ENCODE data around the gene ATN1. TPM values are rescaled to one million over a fixed set of nuclear protein-coding genes. Genes with fewer than 3 reads are reported as not detected.

ATN1 gene
- total RNA-seq, 1 donor from 2014 or later, result 139 TPM

- no peak for DNase-seq (ENCODE audit: extremely low spot score, unreplicated experiment)
- H3K36me3 Mint-ChIP-seq, result no peaks in the 10 kb centered on the region
- no peaks in the 10 kb centered on the region for H3K9me3 Mint-ChIP-seq
- no peak overlapping the region for H3K4me3 Mint-ChIP-seq
- H3K27me3 Mint-ChIP-seq, result no peaks in the 10 kb centered on the region
- no peak overlapping the region for H3K27ac Mint-ChIP-seq
- no peak for TF ChIP-seq CTCF (conservative IDR thresholded peaks at IDR 0.05)
- peaks cover 5% of the 10 kb centered on the region for H3K4me1 Mint-ChIP-seq (ENCODE audit: unreplicated experiment)
Measured at GRCh38 chr12:6956021-6956727, 28.4 kb downstream of the ATN1 start.

GRCh38 chr12:6957151-6957701, 29.5 kb downstream of the ATN1 start:
- Mint-ChIP-seq H3K27me3 (no peaks in the 10 kb centered on the region), H3K4me1 (ENCODE audit: unreplicated experiment) (peaks cover 13% of the 10 kb centered on the region), H3K27ac (no peak overlapping the region), H3K36me3 (no peaks in the 10 kb centered on the region), H3K4me3 (no peak overlapping the region), H3K9me3 (no peaks in the 10 kb centered on the region)
- TF ChIP-seq CTCF (conservative IDR thresholded peaks at IDR 0.05), result no peak
- no peak for DNase-seq (ENCODE audit: extremely low spot score, unreplicated experiment)

GRCh38 chr12:6957741-6958608, 30.2 kb downstream of the ATN1 start:
- Mint-ChIP-seq H3K36me3 (no peaks in the 10 kb centered on the region), H3K4me1 (ENCODE audit: unreplicated experiment) (peaks cover 14% of the 10 kb centered on the region), H3K4me3 (no peak overlapping the region), H3K27me3 (no peaks in the 10 kb centered on the region), H3K27ac (no peak overlapping the region), H3K9me3 (no peaks in the 10 kb centered on the region)
- TF ChIP-seq CTCF (conservative IDR thresholded peaks at IDR 0.05), result no peak
- DNase-seq (ENCODE audit: extremely low spot score, unreplicated experiment), result no peak

- DNase-seq (ENCODE audit: extremely low spot score, unreplicated experiment), result no peak
- H3K36me3 Mint-ChIP-seq, result no peaks in the 10 kb centered on the region
- H3K4me1 Mint-ChIP-seq (ENCODE audit: unreplicated experiment), result peaks cover 14% of the 10 kb centered on the region
- no peaks in the 10 kb centered on the region for H3K9me3 Mint-ChIP-seq
- H3K27ac Mint-ChIP-seq, result no peak overlapping the region
- no peak for TF ChIP-seq CTCF (conservative IDR thresholded peaks at IDR 0.05)
- no peaks in the 10 kb centered on the region for H3K27me3 Mint-ChIP-seq
- no peak overlapping the region for H3K4me3 Mint-ChIP-seq
Measured at GRCh38 chr12:6958609-6959057, 30.9 kb downstream of the ATN1 start.

- no peak for TF ChIP-seq CTCF (conservative IDR thresholded peaks at IDR 0.05)
- peaks cover 10% of the 10 kb centered on the region for H3K4me1 Mint-ChIP-seq (ENCODE audit: unreplicated experiment)
- H3K27ac Mint-ChIP-seq, result no peak overlapping the region
- no peak overlapping the region for H3K4me3 Mint-ChIP-seq
- H3K9me3 Mint-ChIP-seq, result no peaks in the 10 kb centered on the region
- no peak for DNase-seq (ENCODE audit: extremely low spot score, unreplicated experiment)
- peaks cover 2% of the 10 kb centered on the region for H3K36me3 Mint-ChIP-seq
- no peaks in the 10 kb centered on the region for H3K27me3 Mint-ChIP-seq
Measured at GRCh38 chr12:6959058-6959804, 31.5 kb downstream of the ATN1 start.

Measured in type B pancreatic cell (in vitro differentiated cells).